Left lung (tissue), 10 donors: Measurements from ENCODE around the gene GMPPA. TPM values are rescaled to one million over a fixed set of nuclear protein-coding genes. Genes with fewer than 3 reads are reported as not detected.
A peak's percentile ranks its signal among the peaks of the same experiment; 100 is the strongest.

Experiments
- ATAC-seq: fragments of 200-7000 bp; cut with Tn5 transposase; one replicate; pipeline ENCODE4 v1.9.1; 2020; ENCODE audit warnings: moderate library complexity
- DNase-seq, 4 donors: peaks; one replicate each; pipeline ENCODE4 v3.0.0-alpha.2; 2013 to 2020
- H3K27ac ChIP-seq, 2 donors: fragments of 200-600 bp; sonication (generic) in 1 of 2; one replicate each; pipeline versions ENCODE4 v1.5.0 to v1.8.0; 2020 to 2021
- H3K27me3 ChIP-seq, 2 donors: fragments of 200-600 bp; sonication (generic) in 1 of 2; one replicate each; pipeline versions ENCODE4 v1.5.0 to v1.8.0; 2020 to 2021
- H3K36me3 ChIP-seq, 2 donors: fragments of 200-600 bp; sonication (generic) in 1 of 2; one replicate each; pipeline versions ENCODE4 v1.5.0 to v1.8.0; 2020 to 2021
- H3K4me1 ChIP-seq, 2 donors: fragments of 200-600 bp; one replicate each; pipeline ENCODE4 v1.8.0; 2021
- H3K4me3 ChIP-seq, 2 donors: fragments of 200-600 bp; sonication (generic) in 1 of 2; one replicate each; pipeline versions ENCODE4 v1.5.0 to v1.8.0; 2020 to 2021; ENCODE audit warnings: mild to moderate bottlenecking in 1 of 2
- H3K9me3 ChIP-seq, 2 donors: fragments of 200-600 bp; sonication (generic) in 1 of 2; one replicate each; pipeline versions ENCODE4 v1.5.0 to v1.8.0; 2020 to 2021
- intact Hi-C, 2 donors: fragments of 100-400 bp; cut with DNase I; formaldehyde crosslinking; loops; one replicate each; pipeline versions ENCODE4 v1.11.2 to v1.14.2; 2022
- polyA plus RNA-seq, 6 donors: library from polyadenylated mRNA; unstranded; fragments of 120-200 nt; gene quantifications; one replicate each; pipeline ENCODE4 v1.2.1, GENCODE V29; 2013; ENCODE audit not compliant: insufficient read length in 6 of 6
- total RNA-seq, 2 donors: library from RNA; stranded (reverse); fragmentation: NEBNext Ultra II Directional; extraction: Animal tissue kit (Norgen Biotek cat#: 25700); gene quantifications; one replicate each; pipeline ENCODE4 v1.2.1, GENCODE V29; 2021
- TF ChIP-seq, protein P1 (sequence below), 2 donors: fragments of 200-600 bp; sonication (generic) in 1 of 2; IDR thresholded peaks; one replicate each; pipeline versions ENCODE4 v1.5.0 to v1.8.0; 2021; ENCODE audit warnings: antibody characterized with exemption in 2 of 2
- donor health status: DM: no; HTN: yes; CAD: no.
- donor health status: DM: no; HTN: no; CAD: no.

Gene GMPPA
- total and polyA plus RNA-seq, 8 donors: 20.6 to 50.1 (median 25.4) TPM

DNA sequence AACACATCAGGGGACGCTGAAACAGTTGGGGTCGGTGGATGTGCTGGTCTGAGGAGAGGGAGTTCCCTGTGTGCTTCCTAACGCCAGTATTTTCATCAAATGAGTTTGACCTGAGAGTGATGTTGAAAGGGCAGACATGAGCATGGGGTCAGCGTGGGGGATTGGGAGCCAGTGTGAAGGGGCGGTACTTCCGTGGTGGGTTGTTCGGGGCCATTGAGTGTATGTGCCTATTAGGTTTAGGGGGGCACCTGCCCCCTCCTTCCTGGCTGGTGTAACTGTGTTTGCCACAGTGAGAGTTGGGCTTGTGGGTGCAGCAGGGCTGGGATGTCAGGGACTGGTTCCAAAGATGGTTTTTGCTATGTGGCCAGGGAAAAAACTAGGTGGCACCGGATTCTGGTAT, 39.7 kb upstream of the GMPPA start:
- TF ChIP-seq, protein P1, sequence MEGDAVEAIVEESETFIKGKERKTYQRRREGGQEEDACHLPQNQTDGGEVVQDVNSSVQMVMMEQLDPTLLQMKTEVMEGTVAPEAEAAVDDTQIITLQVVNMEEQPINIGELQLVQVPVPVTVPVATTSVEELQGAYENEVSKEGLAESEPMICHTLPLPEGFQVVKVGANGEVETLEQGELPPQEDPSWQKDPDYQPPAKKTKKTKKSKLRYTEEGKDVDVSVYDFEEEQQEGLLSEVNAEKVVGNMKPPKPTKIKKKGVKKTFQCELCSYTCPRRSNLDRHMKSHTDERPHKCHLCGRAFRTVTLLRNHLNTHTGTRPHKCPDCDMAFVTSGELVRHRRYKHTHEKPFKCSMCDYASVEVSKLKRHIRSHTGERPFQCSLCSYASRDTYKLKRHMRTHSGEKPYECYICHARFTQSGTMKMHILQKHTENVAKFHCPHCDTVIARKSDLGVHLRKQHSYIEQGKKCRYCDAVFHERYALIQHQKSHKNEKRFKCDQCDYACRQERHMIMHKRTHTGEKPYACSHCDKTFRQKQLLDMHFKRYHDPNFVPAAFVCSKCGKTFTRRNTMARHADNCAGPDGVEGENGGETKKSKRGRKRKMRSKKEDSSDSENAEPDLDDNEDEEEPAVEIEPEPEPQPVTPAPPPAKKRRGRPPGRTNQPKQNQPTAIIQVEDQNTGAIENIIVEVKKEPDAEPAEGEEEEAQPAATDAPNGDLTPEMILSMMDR (IDR thresholded peaks at IDR 0.05): no peak
- Histone ChIP-seq H3K9me3 (no peaks in the 10 kb centered on the region), H3K4me3 (no peak overlapping the region), H3K27me3 (peaks cover 0 to 30% of the 10 kb centered on the region in 2 donors), H3K4me1 (no peaks in the 10 kb centered on the region), H3K27ac (no peak overlapping the region), H3K36me3 (no peaks in the 10 kb centered on the region)
- DNase-seq (peak in 1 of 4 donors; percentile 13), ATAC-seq (no peak)
- intact Hi-C loops: no loop called here

DNA sequence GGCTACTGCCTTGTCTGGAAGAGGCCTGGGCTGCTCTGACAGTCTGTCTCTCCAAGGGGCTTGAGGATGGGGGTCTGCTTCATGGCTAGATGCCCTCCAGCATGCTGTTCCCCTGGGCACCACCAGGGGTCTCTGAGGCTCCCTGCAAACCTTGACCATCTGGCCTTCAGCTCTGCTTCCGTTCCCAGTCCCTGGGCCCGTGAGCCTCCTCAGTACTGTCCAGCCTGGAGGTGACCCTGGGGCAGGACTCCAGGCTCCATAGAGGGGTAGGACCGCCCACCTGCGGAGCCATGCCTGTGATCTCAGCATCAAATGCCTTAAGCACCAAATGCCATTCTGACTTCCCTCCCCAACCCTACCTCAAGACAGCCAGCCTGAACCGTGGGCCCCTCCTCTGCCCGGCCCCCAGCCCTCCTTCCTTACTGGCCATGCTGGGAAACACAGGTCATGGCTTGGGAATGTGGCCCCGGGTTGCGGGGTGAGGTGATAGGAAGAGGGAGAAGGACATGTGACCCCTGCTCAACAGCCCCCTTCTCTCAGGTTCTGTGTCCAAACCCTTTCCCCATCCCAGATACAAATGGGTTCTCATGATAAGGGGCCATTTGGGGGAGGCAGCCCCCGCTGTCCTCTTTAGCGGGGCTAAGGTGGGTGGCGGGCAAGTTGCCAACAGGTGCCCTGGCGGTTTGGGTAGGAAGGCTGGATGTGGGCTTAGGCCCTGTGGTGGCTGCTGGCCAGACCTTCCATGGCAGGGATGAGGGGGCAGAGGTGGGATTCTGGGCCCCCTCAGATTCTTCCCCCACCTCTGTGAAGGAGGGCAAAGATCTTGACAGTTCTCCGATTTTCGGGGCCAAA, 39.0 kb upstream of the GMPPA start:
- peak; percentile 86 for ATAC-seq

DNA sequence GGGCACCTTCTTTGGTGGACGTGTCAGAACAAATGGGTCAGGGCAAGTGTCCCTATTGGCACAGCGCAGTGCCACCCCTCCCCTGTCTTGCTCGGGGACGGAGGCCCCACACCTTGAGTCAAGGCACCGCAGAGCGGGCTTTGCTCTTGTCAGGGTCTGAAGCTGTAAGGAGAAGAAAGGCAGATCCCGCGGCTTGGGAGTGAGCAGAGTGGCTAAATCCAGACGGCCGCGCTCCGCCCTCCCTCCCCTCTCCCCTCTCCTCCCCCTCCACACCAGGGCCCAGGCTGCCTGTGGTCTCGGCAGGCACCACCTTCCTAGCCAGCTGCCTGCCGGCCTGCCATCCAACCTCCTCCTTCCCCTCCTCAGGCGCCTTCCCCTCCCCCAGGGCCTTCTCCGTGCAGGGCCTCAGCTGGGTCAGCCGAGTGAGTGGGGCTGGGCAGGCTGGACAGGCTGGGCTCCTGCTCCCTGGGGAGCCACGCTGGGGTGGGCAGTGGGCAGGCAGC, 38.2 kb upstream of the GMPPA start:
- Histone ChIP-seq H3K4me3 (no peak overlapping the region), H3K9me3 (no peaks in the 10 kb centered on the region), H3K27ac (no peak overlapping the region), H3K36me3 (no peaks in the 10 kb centered on the region), H3K4me1 (no peaks in the 10 kb centered on the region), H3K27me3 (peaks cover 0 to 26% of the 10 kb centered on the region in 2 donors)
- ATAC-seq: peak; percentile 43
- TF ChIP-seq, protein P1 (IDR thresholded peaks at IDR 0.05): no peak
- DNase-seq: peak; percentile 47 to 81 (median 62)
- intact Hi-C loops: no loop called here

More for the DNA sequence above, 39.0 kb upstream of the GMPPA start:
- Histone ChIP-seq H3K4me3 (no peak overlapping the region), H3K9me3 (no peaks in the 10 kb centered on the region), H3K27ac (no peak overlapping the region), H3K27me3 (peaks cover 0 to 26% of the 10 kb centered on the region in 2 donors), H3K36me3 (no peaks in the 10 kb centered on the region), H3K4me1 (no peaks in the 10 kb centered on the region)
- TF ChIP-seq, protein P1 (IDR thresholded peaks at IDR 0.05): peak; percentile 86 to 89
- intact Hi-C loops: no loop called here
- DNase-seq: peak in 3 of 4 donors; percentile 49 to 79 (median 67)

DNA sequence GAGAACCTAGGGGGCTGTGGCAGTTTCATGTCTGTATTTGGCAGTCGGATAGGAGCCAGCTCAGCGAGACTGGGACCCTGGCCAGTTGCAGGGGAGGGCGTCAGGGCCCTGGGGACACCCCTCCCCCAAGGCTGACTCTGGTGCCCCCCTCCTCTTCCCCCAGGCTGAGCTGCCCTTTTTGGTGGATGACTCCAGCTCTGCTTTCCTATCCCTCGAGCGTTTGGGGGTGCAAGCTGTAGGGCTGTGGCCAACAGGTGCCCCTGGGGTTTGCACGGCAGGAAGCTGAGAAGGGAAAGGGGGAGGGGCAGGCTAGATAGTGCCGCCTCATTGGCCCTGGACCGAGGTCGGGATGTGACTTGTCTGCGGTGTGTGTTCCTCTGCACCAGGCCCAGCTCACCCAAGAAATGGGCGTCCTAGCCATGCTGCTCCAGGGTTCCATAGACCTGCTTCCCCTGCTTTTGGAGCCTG, 37.6 kb upstream of the GMPPA start:
- DNase-seq (peak in 2 of 4 donors; percentile 38 to 69), ATAC-seq (no peak)
- peaks cover 0 to 26% of the 10 kb centered on the region in 2 donors for H3K27me3 ChIP-seq
- H3K4me3 ChIP-seq: no peak overlapping the region
- H3K4me1 ChIP-seq: no peaks in the 10 kb centered on the region
- H3K9me3 ChIP-seq: no peaks in the 10 kb centered on the region
- no peak overlapping the region for H3K27ac ChIP-seq
- intact Hi-C loops: no loop called here
- TF ChIP-seq, protein P1 (IDR thresholded peaks at IDR 0.05): no peak
- no peaks in the 10 kb centered on the region for H3K36me3 ChIP-seq

DNA sequence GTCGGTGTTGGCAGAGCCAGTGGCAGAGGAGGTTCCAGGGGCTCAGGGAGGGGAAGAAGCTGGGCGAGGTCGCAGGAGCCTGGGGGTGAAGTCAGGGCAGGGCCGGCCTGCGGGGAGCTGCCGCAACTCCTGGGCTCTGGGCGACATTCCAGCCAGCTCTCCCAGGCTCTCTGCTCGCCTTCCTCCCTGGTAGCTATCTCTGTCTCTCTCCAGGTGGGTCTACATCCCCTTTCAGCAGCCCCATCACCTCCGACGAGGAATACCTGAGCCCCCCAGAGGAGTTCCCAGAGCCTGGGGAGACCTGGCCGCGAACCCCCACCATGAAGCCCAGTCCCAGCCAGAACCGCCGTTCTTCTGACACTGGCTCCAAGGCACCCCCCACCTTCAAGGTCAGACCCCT, 37.0 kb upstream of the GMPPA start:
- H3K9me3 ChIP-seq: no peaks in the 10 kb centered on the region
- DNase-seq (peak in 1 of 4 donors; percentile 54), ATAC-seq (no peak)
- H3K4me1 ChIP-seq: no peaks in the 10 kb centered on the region
- no peaks in the 10 kb centered on the region for H3K36me3 ChIP-seq
- TF ChIP-seq, protein P1 (IDR thresholded peaks at IDR 0.05): no peak
- no peak overlapping the region for H3K4me3 ChIP-seq
- no peak overlapping the region for H3K27ac ChIP-seq
- intact Hi-C loops: no loop called here
- peaks cover 0 to 26% of the 10 kb centered on the region in 2 donors for H3K27me3 ChIP-seq
